ENCODE measurements around the gene SLC22A1. TPM values are rescaled to one million over a fixed set of nuclear protein-coding genes. Genes with fewer than 3 reads are reported as not detected.
A peak's percentile ranks its signal among the peaks of the same experiment; 100 is the strongest.

Gene SLC22A1
- total RNA-seq, 1 experiment from 2014 or later, result 0.39 TPM

- Histone ChIP-seq H3K9ac (ENCODE audit: extremely low read depth, insufficient read length, low read length) (no peak overlapping the region), H2BK120ac (ENCODE audit: low read depth, low read length, poor library complexity, severe bottlenecking) (no peak overlapping the region), H4K5ac (ENCODE audit: insufficient read length, low read depth, low read length) (no peak overlapping the region), H3K18ac (ENCODE audit: insufficient read length, low read depth, low read length) (no peak overlapping the region), H3K14ac (ENCODE audit: insufficient read depth, low read length) (no peak overlapping the region), H3K56ac (ENCODE audit: insufficient read length, low read depth, low read length) (no peak overlapping the region), H2BK5ac (ENCODE audit: insufficient read length, low read length) (no peak overlapping the region), H3K4me2 (ENCODE audit: insufficient read depth, insufficient read length, low read length) (no peak overlapping the region), H3K23me2 (ENCODE audit: insufficient read length, low read depth, low read length, poor library complexity, severe bottlenecking) (no peaks in the 10 kb centered on the region), H2BK15ac (ENCODE audit: low read depth, low read length) (no peak overlapping the region), H3K79me2 (ENCODE audit: insufficient read depth, low read length) (no peaks in the 10 kb centered on the region), H2BK12ac (ENCODE audit: insufficient read length, low read depth, low read length) (no peak overlapping the region), H3K4me1 (ENCODE audit: insufficient read depth, low read length) (peaks cover 6% of the 10 kb centered on the region; the same call in 1 of the 2 replicates), H3K27me3 (ENCODE audit: insufficient read depth, low read length) (no peaks in the 10 kb centered on the region), H2AFZ (ENCODE audit: low read length) (no peak overlapping the region), H4K8ac (replicated peaks; ENCODE audit: insufficient read length, low read depth, low read length) (no peak overlapping the region), H3K27ac (ENCODE audit: insufficient read length, low read depth, low read length) (no peak overlapping the region), H3T11ph (ENCODE audit: low read length) (no peak overlapping the region), H2BK20ac (ENCODE audit: low read depth, low read length, poor library complexity, severe bottlenecking) (no peak overlapping the region), H3K4ac (ENCODE audit: low read depth, low read length) (no peak overlapping the region), H4K20me1 (ENCODE audit: control insufficient read depth, insufficient read depth, insufficient read length) (no peaks in the 10 kb centered on the region), H2AK5ac (ENCODE audit: insufficient read length, low read length) (no peak overlapping the region), H3K23ac (ENCODE audit: insufficient read length, low read depth, low read length) (no peak overlapping the region), H3K9me3 (ENCODE audit: control insufficient read depth, low read depth, low read length) (no peaks in the 10 kb centered on the region), H4K91ac (ENCODE audit: insufficient read length, low read depth, low read length) (no peak overlapping the region), H3K79me1 (ENCODE audit: insufficient read depth, low read depth, low read length, poor library complexity, severe bottlenecking) (no peaks in the 10 kb centered on the region)
- peaks cover 2 to 4% of the 10 kb centered on the region in 2 experiments; a peak in 2 of 5 replicates for H3K9me3 Mint-ChIP-seq
- H3K4me1 Mint-ChIP-seq, result peaks cover 22 to 34% of the 10 kb centered on the region in 2 experiments
- H3K27me3 Mint-ChIP-seq (ENCODE audit: low read depth), result peaks cover 13% of the 10 kb centered on the region
- peaks cover 1 to 3% (median 2%) of the 10 kb centered on the region in 3 experiments; a peak in 3 of 7 replicates for H3K36me3 Mint-ChIP-seq (ENCODE audit: insufficient read depth in 1 of 3, low read depth in 3 of 3)
- DNase-seq, result no peak
- TF ChIP-seq CTCF (conservative IDR thresholded peaks at IDR 0.05), result no peak
- no CpG with 5 or more reads among the region's 10 CpGs for WGBS (ENCODE audit: extremely low coverage, insufficient read length, low lambda C conversion rate)
- no peak overlapping the region for H3K4me3 Mint-ChIP-seq
- H3K27ac Mint-ChIP-seq, result 0 out of 7 replicates have a peak overlapping the region, but pooled peaks of 1 of the 3 experiments have one; percentile 7
Observed at GRCh38 chr6:160129881-160130615, 8.4 kb downstream of the SLC22A1 start.

All from H9 (cell line).